GM12878 (cell line): ENCODE measurements around the gene MYL3. TPM values are rescaled to one million over a fixed set of nuclear protein-coding genes. Genes with fewer than 3 reads are reported as not detected.

Experiments used
- CEBPB ChIP-seq, 2 experiments: fragments of 150-350 bp in 1 of 2; IDR thresholded peaks; 2 replicates each; pipeline ENCODE4 v1.6.1; 2012 to 2014; ENCODE audit warnings: low read depth in 2 of 2, low read length in 2 of 2, borderline replicate concordance in 1 of 2, inconsistent platforms in 1 of 2
- CEBPZ ChIP-seq: fragments of 150-350 bp; IDR thresholded peaks from 2 replicates; pipeline ENCODE4 v1.6.1; 2016; ENCODE audit warnings: low read depth, low read length
- NFXL1 ChIP-seq: fragments of 450-650 bp; IDR thresholded peaks from 2 replicates; pipeline ENCODE4 v1.6.1; 2017; ENCODE audit warnings: antibody characterized with exemption, mild to moderate bottlenecking, borderline replicate concordance
- POLR2AphosphoS2 ChIP-seq: IDR thresholded peaks from 2 replicates; pipeline ENCODE4 v1.6.1; 2011; ENCODE audit warnings: low read depth, mild to moderate bottlenecking, low read length, improper control_type of control experiment, moderate library complexity
- polyA plus RNA-seq, 11 experiments: library from polyadenylated mRNA; depleted of rRNA in 4 of 11; unstranded in 6 of 11; stranded (reverse) in 5 of 11; fragments of >200 nt; fragmentation: Nextera tagmentation in 4 of 11; fragmentation: Illumina TruSeq in 1 of 11; extraction: Ambion mirVana in 4 of 11; extraction: Trizol in 1 of 11; gene quantifications; 1 replicate in 1 of 11; 2 replicates in 10 of 11; pipeline versions ENCODE4 v1.2.1 to v1.2.3, GENCODE V29; 2011 to 2016; ENCODE audit warnings: inconsistent platforms in 2 of 11, missing spikeins in 2 of 11, low read depth in 1 of 11
- total RNA-seq, 4 experiments: library from RNA; depleted of rRNA in 3 of 4; stranded (reverse); fragments of >200 nt in 3 of 4; fragmentation: Illumina TruSeq in 1 of 4; extraction: Trizol in 1 of 4; gene quantifications; 2 replicates each; pipeline versions ENCODE4 v1.2.1 to v1.2.3, GENCODE V29; 2013 to 2021
- TF ChIP-seq, protein P1 (sequence below): IDR thresholded peaks from 2 replicates; pipeline ENCODE4 v1.6.1; 2012; ENCODE audit warnings: mild to moderate bottlenecking, low read depth, low read length
- TF ChIP-seq, protein P2 (sequence below): IDR thresholded peaks from 2 replicates; pipeline ENCODE4 v1.6.1; 2012; ENCODE audit warnings: low read depth, low read length, improper control_type of control experiment

The MYL3 gene
- total and polyA plus RNA-seq, 10 of the 15 experiments (the other 5 are each of a cell fraction or from before 2014, with no cell fraction given): 0.40 TPM; not detected in 9

- TF ChIP-seq, protein P1, sequence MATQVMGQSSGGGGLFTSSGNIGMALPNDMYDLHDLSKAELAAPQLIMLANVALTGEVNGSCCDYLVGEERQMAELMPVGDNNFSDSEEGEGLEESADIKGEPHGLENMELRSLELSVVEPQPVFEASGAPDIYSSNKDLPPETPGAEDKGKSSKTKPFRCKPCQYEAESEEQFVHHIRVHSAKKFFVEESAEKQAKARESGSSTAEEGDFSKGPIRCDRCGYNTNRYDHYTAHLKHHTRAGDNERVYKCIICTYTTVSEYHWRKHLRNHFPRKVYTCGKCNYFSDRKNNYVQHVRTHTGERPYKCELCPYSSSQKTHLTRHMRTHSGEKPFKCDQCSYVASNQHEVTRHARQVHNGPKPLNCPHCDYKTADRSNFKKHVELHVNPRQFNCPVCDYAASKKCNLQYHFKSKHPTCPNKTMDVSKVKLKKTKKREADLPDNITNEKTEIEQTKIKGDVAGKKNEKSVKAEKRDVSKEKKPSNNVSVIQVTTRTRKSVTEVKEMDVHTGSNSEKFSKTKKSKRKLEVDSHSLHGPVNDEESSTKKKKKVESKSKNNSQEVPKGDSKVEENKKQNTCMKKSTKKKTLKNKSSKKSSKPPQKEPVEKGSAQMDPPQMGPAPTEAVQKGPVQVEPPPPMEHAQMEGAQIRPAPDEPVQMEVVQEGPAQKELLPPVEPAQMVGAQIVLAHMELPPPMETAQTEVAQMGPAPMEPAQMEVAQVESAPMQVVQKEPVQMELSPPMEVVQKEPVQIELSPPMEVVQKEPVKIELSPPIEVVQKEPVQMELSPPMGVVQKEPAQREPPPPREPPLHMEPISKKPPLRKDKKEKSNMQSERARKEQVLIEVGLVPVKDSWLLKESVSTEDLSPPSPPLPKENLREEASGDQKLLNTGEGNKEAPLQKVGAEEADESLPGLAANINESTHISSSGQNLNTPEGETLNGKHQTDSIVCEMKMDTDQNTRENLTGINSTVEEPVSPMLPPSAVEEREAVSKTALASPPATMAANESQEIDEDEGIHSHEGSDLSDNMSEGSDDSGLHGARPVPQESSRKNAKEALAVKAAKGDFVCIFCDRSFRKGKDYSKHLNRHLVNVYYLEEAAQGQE: no peak
- TF ChIP-seq, protein P2, sequence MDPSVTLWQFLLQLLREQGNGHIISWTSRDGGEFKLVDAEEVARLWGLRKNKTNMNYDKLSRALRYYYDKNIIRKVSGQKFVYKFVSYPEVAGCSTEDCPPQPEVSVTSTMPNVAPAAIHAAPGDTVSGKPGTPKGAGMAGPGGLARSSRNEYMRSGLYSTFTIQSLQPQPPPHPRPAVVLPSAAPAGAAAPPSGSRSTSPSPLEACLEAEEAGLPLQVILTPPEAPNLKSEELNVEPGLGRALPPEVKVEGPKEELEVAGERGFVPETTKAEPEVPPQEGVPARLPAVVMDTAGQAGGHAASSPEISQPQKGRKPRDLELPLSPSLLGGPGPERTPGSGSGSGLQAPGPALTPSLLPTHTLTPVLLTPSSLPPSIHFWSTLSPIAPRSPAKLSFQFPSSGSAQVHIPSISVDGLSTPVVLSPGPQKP: no peak
- TF ChIP-seq NFXL1 (no peak), CEBPZ (no peak), CEBPB (IDR thresholded peaks at IDR 0.05; ENCODE audit: borderline replicate concordance in 1 of 2, low read depth in 2 of 2, low read length in 2 of 2) (no peak), POLR2AphosphoS2 (no peak)
These were observed 33.1 kb upstream of the MYL3 start (continued) for GRCh38 chr3:46896386-46896785.
